HepG2 (cell line): ENCODE measurements around the gene ETF1. TPM values are rescaled to one million over a fixed set of nuclear protein-coding genes. Genes with fewer than 3 reads are reported as not detected.
A peak's percentile ranks its signal among the peaks of the same experiment; 100 is the strongest.

ENCODE experiments used
- CBX5 ChIP-seq: sonication (generic); formaldehyde crosslinking; IDR thresholded peaks from 2 replicates; pipeline ENCODE4 v1.4.0; 2020; ENCODE audit warnings: missing genetic modification reagents, borderline replicate concordance
- DNMT1 ChIP-seq: sonication (generic); formaldehyde crosslinking; IDR thresholded peaks from 2 replicates; pipeline ENCODE4 v1.5.1; 2020; ENCODE audit warnings: mild to moderate bottlenecking, missing genetic modification reagents
- FOXK1 ChIP-seq: sonication (generic); formaldehyde crosslinking; IDR thresholded peaks from 2 replicates; pipeline ENCODE4 v1.4.0; 2020; ENCODE audit warnings: low read depth, missing genetic modification reagents, borderline replicate concordance
- GABPB1 ChIP-seq: IDR thresholded peaks from 2 replicates; pipeline ENCODE4 v1.6.1; 2016; ENCODE audit warnings: mild to moderate bottlenecking, missing genetic modification reagents, moderate library complexity, missing compliant biosample characterization
- HNRNPK ChIP-seq: fragments of 200-400 bp; formaldehyde crosslinking; IDR thresholded peaks from 2 replicates; pipeline ENCODE4 v1.6.1; 2018; ENCODE audit warnings: low read length, low read depth, moderate library complexity, mild to moderate bottlenecking; ENCODE audit not compliant: poor library complexity, severe bottlenecking
- JUNB ChIP-seq: sonication (generic); formaldehyde crosslinking; IDR thresholded peaks from 2 replicates; pipeline ENCODE4 v1.8.0; 2022; ENCODE audit warnings: missing genetic modification reagents, mild to moderate bottlenecking, borderline replicate concordance
- MED13 ChIP-seq: sonication (generic); formaldehyde crosslinking; IDR thresholded peaks from 2 replicates; pipeline ENCODE4 v1.5.0; 2020; ENCODE audit warnings: missing genetic modification reagents
- MED8 ChIP-seq: sonication (generic); formaldehyde crosslinking; IDR thresholded peaks from 2 replicates; pipeline ENCODE4 v1.8.1; 2023; ENCODE audit warnings: mild to moderate bottlenecking, missing genetic modification reagents; ENCODE audit not compliant: insufficient replicate concordance
- NCOA2 ChIP-seq: sonication (generic); formaldehyde crosslinking; IDR thresholded peaks from 2 replicates; pipeline ENCODE4 v1.8.0; 2022; ENCODE audit warnings: inconsistent platforms
- REXO4 ChIP-seq: sonication (generic); formaldehyde crosslinking; IDR thresholded peaks from 2 replicates; pipeline ENCODE4 v1.8.0; 2022; ENCODE audit warnings: missing genetic modification reagents, mild to moderate bottlenecking, borderline replicate concordance
- SSRP1 ChIP-seq: IDR thresholded peaks from 2 replicates; pipeline ENCODE4 v1.6.1; 2016; ENCODE audit warnings: control low read depth
- TBL1XR1 ChIP-seq: fragments of 150-350 bp; IDR thresholded peaks from 2 replicates; pipeline ENCODE4 v1.6.1; 2014; ENCODE audit warnings: borderline replicate concordance, low read length; ENCODE audit not compliant: partially characterized antibody
- THAP11 ChIP-seq: IDR thresholded peaks from 2 replicates; pipeline ENCODE4 v1.6.1; 2016; ENCODE audit warnings: missing biosample characterization, missing genetic modification reagents
- U2AF1 ChIP-seq: fragments of 200-400 bp; formaldehyde crosslinking; optimal IDR thresholded peaks from 2 replicates; pipeline ENCODE3; 2017; ENCODE audit warnings: mild to moderate bottlenecking, low read depth, low read length
- YEATS2 ChIP-seq: sonication (generic); formaldehyde crosslinking; IDR thresholded peaks from 2 replicates; pipeline ENCODE4 v1.4.0; 2020; ENCODE audit warnings: missing genetic modification reagents, borderline replicate concordance
- ZMYM2 ChIP-seq: sonication (generic); formaldehyde crosslinking; IDR thresholded peaks from 2 replicates; pipeline ENCODE4 v1.8.0; 2022; ENCODE audit warnings: mild to moderate bottlenecking, missing genetic modification reagents
- ZNF180 ChIP-seq: sonication (generic); formaldehyde crosslinking; IDR thresholded peaks from 2 replicates; pipeline ENCODE4 v1.4.0; 2020; ENCODE audit warnings: low read depth, missing genetic modification reagents, borderline replicate concordance
- ZNF530 ChIP-seq: sonication (generic); formaldehyde crosslinking; IDR thresholded peaks from 2 replicates; pipeline ENCODE4 v1.5.0; 2020; ENCODE audit warnings: low read depth, mild to moderate bottlenecking, missing genetic modification reagents
- ZNF570 ChIP-seq: sonication (generic); formaldehyde crosslinking; IDR thresholded peaks from 2 replicates; pipeline ENCODE4 v1.4.0; 2020; ENCODE audit warnings: mild to moderate bottlenecking, missing genetic modification reagents, borderline replicate concordance
- ZNF607 ChIP-seq: sonication (generic); formaldehyde crosslinking; IDR thresholded peaks from 2 replicates; pipeline ENCODE4 v1.5.1; 2020; ENCODE audit warnings: missing genetic modification reagents, mild to moderate bottlenecking, borderline replicate concordance
- ZNF644 ChIP-seq: IDR thresholded peaks from 2 replicates; pipeline ENCODE4 v1.6.1; 2016; ENCODE audit warnings: low read depth
- ZNF703 ChIP-seq: sonication (generic); formaldehyde crosslinking; IDR thresholded peaks from 2 replicates; pipeline ENCODE4 v1.5.1; 2020; ENCODE audit warnings: missing genetic modification reagents, mild to moderate bottlenecking, moderate library complexity, borderline replicate concordance
- ZNF724P ChIP-seq: sonication (generic); formaldehyde crosslinking; IDR thresholded peaks from 2 replicates; pipeline ENCODE4 v1.8.0; 2022; ENCODE audit warnings: missing genetic modification reagents, borderline replicate concordance
- polyA plus RNA-seq, 8 experiments: library from polyadenylated mRNA; depleted of rRNA in 3 of 8; stranded (reverse) in 7 of 8; unstranded in 1 of 8; fragments of >200 nt; fragmentation: Illumina TruSeq in 4 of 8; extraction: Trizol in 4 of 8; gene quantifications; 2 replicates each; pipeline versions ENCODE4 v1.2.1 to v1.2.3, GENCODE V29; 2011 to 2016; ENCODE audit warnings: low read depth in 4 of 8, missing spikeins in 1 of 8, mixed read lengths in 1 of 8; ENCODE audit not compliant: insufficient read depth in 1 of 8
- total RNA-seq, 5 experiments: library from RNA; depleted of rRNA; stranded (reverse); fragments of >200 nt; fragmentation: Illumina TruSeq; extraction: Trizol; gene quantifications; 2 replicates each; pipeline ENCODE4 v1.2.3, GENCODE V29; 2016; ENCODE audit warnings: low read depth in 1 of 5
- TF ChIP-seq, protein P1 (sequence below), 2 experiments: fragments of 450-650 bp in 1 of 2; sonication (generic) in 1 of 2; formaldehyde crosslinking; IDR thresholded peaks; 2 replicates each; pipeline versions ENCODE4 v1.5.0 to v1.8.0; 2020 to 2022; ENCODE audit warnings: mild to moderate bottlenecking in 1 of 2, missing genetic modification reagents in 1 of 2
- TF ChIP-seq, protein P2 (sequence below): sonication (generic); formaldehyde crosslinking; IDR thresholded peaks from 2 replicates; pipeline ENCODE4 v1.4.0; 2020; ENCODE audit warnings: missing genetic modification reagents, borderline replicate concordance
- TF ChIP-seq, protein P3 (sequence below): sonication (generic); IDR thresholded peaks from 2 replicates; pipeline ENCODE4 v1.6.1; 2016; ENCODE audit warnings: low read depth, borderline replicate concordance
- TF ChIP-seq, protein P4 (sequence below): sonication (generic); formaldehyde crosslinking; IDR thresholded peaks from 2 replicates; pipeline ENCODE4 v1.5.1; 2020; ENCODE audit warnings: mild to moderate bottlenecking, missing genetic modification reagents, borderline replicate concordance

ETF1 gene
- total and polyA plus RNA-seq, 2 of the 13 experiments (the other 11 are each of a cell fraction or from before 2014, with no cell fraction given) = 52.1 to 184 TPM

DNA sequence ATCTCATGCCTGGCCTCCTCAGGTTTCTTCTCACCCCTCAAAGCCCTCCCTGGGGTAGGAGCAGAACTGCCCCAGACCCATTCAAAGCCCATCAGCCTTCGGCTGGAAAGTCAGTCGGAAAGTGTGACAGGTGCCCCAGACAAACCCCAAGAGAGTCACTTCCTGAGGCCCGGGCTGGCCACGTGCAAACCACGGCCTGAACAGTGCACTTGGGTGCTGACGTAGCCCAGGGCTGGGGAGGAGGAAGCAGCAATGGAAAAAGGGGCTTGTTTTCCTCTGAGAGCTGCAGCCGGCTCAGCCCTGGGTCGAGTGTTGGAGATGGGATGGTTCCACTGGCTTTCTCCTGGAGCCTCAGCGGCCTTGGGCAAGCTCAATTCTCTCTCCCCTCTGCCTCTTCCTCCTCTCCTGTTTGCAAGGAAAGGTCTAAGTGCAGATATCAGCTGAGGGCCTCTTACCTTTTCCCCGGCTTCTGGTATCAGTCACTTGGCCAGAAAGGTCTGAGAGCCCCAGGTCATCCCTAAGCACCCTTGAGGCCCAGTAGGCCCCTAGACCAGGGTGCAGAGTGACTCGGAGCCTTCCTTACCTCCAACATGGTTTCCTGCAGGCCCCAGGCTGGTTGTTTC is 83.6 kb downstream of the ETF1 start (continued):
- TF ChIP-seq NCOA2 (CRISPR knock-in tag) = peak; percentile 44; the same call in 1 of the 2 replicates
- TF ChIP-seq ZNF570 (CRISPR knock-in tag) = no peak
- TF ChIP-seq ZNF180 (CRISPR knock-in tag) = 0 out of 2 replicates have a peak, but pooled peaks have one; percentile 9
- TF ChIP-seq ZNF530 (CRISPR knock-in tag) = no peak
- no peak for TF ChIP-seq MED8 (CRISPR knock-in tag)
- peak; percentile 41; the same call in 1 of the 2 replicates for TF ChIP-seq ZNF724P (CRISPR knock-in tag)
- TF ChIP-seq ZNF607 (CRISPR knock-in tag) = peak; percentile 96
- TF ChIP-seq U2AF1 = no peak
- no peak for TF ChIP-seq HNRNPK
- TF ChIP-seq, protein P1, sequence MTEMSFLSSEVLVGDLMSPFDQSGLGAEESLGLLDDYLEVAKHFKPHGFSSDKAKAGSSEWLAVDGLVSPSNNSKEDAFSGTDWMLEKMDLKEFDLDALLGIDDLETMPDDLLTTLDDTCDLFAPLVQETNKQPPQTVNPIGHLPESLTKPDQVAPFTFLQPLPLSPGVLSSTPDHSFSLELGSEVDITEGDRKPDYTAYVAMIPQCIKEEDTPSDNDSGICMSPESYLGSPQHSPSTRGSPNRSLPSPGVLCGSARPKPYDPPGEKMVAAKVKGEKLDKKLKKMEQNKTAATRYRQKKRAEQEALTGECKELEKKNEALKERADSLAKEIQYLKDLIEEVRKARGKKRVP (CRISPR knock-in tag; IDR thresholded peaks at IDR 0.05) = peak in 1 of 2 experiments; percentile 78; a peak in 1 of 4 replicates
- TF ChIP-seq, protein P2, sequence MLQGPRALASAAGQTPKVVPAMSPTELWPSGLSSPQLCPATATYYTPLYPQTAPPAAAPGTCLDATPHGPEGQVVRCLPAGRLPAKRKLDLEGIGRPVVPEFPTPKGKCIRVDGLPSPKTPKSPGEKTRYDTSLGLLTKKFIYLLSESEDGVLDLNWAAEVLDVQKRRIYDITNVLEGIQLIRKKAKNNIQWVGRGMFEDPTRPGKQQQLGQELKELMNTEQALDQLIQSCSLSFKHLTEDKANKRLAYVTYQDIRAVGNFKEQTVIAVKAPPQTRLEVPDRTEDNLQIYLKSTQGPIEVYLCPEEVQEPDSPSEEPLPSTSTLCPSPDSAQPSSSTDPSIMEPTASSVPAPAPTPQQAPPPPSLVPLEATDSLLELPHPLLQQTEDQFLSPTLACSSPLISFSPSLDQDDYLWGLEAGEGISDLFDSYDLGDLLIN (CRISPR knock-in tag) = no peak
- TF ChIP-seq REXO4 (CRISPR knock-in tag) = no peak
- TF ChIP-seq ZMYM2 (CRISPR knock-in tag) = no peak
- TF ChIP-seq, protein P3, sequence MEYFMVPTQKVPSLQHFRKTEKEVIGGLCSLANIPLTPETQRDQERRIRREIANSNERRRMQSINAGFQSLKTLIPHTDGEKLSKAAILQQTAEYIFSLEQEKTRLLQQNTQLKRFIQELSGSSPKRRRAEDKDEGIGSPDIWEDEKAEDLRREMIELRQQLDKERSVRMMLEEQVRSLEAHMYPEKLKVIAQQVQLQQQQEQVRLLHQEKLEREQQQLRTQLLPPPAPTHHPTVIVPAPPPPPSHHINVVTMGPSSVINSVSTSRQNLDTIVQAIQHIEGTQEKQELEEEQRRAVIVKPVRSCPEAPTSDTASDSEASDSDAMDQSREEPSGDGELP = no peak
- TF ChIP-seq THAP11 = peak; percentile 72
- TF ChIP-seq GABPB1 = peak; percentile 85
- TF ChIP-seq ZNF703 (CRISPR knock-in tag) = no peak
- TF ChIP-seq ZNF644 (CRISPR knock-in tag) = no peak
- TF ChIP-seq DNMT1 (CRISPR knock-in tag) = no peak
- TF ChIP-seq CBX5 (CRISPR knock-in tag) = peak; percentile 51; the same call in 1 of the 2 replicates
- TF ChIP-seq YEATS2 (CRISPR knock-in tag) = no peak; the same call in 1 of the 2 replicates
- no peak for TF ChIP-seq SSRP1
- TF ChIP-seq MED13 (CRISPR knock-in tag) = no peak
- no peak for TF ChIP-seq TBL1XR1
- peak; percentile 33; the same call in 1 of the 2 replicates for TF ChIP-seq FOXK1 (CRISPR knock-in tag)
- no peak for TF ChIP-seq JUNB (CRISPR knock-in tag)
- TF ChIP-seq, protein P4, sequence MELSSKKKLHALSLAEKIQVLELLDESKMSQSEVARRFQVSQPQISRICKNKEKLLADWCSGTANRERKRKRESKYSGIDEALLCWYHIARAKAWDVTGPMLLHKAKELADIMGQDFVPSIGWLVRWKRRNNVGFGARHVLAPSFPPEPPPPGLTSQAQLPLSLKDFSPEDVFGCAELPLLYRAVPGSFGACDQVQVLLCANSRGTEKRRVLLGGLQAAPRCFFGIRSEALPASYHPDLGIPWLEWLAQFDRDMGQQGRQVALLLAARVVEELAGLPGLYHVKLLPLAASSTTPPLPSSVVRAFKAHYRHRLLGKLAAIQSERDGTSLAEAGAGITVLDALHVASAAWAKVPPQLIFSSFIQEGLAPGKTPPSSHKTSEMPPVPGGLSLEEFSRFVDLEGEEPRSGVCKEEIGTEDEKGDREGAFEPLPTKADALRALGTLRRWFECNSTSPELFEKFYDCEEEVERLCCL (CRISPR knock-in tag) = no peak
